Eye (tissue), 1 donor: ENCODE data around the gene CDC42EP1.
A peak's percentile ranks its signal among the peaks of the same experiment; 100 is the strongest.

Source experiments
- DNase-seq: peaks from one replicate; pipeline ENCODE4 v3.0.0-alpha.2; 2015

CDC42EP1 gene

DNA sequence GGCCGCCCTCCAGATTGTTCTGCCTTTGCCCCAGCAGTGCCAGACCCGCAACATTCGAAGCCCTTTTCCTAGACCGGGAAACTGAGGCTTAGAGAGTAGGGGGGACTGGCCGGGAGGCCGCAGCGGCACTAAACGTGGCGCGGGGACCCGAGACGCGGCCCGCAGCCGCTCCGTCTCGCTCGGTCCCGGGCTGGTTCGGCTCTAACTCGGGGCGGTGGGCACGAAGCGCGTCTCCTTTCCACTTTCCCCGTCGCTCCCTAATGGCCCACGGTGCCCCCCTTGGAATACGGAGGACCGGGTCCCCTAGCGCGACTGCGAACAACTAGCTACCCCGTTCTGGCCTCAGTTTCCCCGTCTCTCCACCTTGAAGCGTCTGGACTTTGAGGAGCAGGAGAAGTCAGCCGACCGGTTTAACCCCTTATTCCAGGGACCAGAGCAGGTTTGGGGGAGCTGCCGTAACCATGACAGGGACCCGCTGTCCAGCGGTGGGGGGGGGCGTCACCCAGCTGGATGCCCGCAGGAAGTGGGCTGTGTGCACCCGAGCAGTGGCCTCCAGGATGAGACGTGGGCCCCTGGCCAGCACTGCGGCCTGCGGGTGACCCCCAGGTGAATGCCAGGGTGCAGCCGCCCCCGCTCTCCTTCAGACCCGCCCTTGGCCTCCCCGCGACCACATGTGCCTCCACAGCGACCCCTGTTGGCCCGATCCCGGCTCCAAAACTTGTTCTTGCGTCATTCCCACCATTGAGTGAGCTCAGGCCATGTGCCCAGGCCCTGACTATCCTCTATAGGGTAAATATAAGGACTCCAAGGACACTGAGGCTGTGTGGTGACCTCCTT, 1.1 kb downstream of the CDC42EP1 start:
- peak; percentile 96 for DNase-seq

DNA sequence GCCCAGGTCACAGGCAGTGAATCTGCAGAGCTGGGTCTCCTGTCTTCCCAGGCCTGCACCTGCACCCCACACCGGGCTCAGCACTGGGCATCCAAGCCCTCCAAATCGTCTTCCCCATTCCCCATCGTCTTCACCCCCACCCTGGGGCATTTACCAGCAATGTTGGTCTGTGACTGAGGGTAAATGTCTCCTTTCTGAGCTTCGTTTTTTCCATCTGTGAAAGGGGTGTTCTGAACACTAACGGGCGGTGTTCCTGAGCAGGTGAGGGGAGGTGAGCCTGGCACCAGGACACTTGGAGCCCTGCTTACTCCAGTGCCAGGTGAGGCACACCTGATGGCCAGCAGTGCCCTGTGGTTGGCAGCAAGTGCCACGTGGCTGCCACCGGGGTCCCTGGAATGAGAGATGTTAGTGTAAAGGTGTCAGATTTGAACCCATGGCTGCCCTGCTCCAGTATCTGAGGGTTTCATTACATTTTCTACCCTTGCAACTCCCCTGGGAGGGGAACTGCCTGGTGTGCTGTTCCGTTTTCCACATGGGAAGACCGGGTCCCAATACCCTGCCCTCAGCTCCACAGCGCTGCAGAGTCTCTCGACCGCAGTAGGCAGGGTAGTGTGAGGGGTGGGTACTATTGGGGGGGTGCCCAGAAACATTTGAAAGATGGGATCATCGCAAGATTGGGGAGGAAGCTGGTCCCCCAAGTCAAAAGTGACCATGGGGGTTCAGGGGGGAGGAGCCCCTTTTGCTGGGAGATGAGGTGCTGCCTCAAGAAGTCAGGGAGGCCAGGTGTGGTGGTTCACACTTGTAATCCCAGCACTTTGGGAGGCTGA, 2.0 kb downstream of the CDC42EP1 start:
- no peak for DNase-seq

DNA sequence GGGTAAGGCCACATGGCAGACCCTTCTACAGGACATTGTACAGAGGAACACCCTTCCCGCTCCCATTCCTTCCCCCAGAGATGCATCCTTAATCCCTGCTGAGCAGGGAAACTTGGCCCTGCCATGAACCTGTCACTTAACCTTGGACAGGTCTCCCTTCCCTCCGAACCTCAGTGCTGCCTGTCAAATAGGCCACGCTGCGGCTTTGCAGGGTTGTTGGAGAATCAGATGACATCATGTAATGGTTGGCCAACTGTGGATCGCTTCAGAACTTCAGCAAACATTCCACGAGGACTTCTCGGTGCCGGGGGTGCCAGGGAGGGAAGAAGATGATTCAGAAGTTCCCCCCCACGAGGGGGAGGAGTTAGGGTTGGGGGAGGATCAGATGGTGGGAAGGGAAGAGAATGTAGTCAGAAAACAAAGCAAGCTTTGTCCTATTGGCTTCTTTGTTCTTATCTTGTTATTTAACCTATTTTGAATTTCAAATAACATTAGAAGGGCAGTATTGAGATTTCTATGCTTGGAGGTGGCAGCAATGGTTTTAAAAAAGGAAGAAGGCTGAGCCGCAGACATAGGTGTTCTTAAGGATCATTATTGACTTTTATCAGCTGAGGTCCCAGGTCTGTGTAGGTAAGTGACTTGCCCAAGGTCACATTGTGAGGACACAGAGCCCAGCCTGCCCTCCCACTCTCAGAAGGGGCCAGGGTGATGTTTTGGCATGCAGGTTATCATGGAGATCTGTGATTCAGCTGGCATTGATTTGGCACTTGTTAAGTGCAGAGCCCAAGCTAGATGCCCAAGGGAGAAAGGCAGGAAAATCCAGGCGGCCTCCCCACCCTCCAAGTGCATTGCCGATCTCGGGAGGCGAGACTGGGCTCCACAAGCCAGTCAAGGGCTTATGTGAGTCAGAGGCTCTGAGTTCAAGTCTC, 3.1 kb downstream of the CDC42EP1 start:
- DNase-seq = peak; percentile 50

DNA sequence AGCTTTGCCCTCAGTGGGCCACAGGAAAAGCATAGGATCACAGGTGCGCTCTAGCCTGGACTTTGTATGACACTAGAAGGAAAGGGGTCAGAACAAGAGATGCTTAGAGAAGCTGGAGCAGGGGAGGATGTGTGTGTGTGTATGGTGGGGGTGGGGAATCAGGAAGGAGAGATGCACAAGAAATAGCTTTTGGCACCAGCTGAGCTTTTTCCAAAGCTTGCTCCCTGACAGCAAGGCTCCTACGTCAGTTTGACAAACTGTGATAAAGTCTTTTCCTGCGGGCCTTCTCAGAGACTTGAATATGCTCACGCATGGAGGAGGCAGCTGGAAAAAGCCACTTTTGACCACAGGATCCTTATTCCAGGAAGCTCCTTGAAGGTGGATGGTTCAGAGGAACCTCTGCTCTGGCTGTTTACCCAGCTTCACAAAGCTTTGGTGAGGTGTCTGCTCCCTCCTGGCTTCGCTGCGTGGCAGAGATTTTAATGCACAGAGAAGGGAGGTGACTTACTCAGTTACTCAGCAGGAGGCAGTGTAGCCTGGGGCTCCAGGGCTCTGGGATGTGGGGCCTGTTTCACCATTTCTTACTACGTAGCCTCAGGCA, 3.9 kb downstream of the CDC42EP1 start:
- DNase-seq = no peak

DNA sequence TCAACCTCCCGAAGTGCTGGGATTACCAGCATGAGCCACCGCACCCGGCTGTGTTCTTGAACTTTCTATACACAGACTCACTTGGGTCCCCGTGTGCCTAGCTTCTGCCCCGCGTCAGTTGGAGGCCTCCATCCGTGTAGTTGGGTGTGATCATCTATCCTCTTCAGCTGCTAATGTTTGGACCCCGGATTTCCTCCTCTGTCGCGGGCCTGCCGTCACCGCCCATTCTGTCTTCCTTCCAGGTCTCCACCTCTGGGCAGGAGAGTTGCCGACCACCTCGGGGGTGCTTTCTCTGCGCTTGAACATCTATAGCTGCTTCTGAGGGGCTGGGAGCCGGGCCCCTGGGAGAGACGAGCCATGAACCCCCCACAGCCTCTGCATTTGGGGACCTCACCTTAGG, 5.5 kb downstream of the CDC42EP1 start:
- no peak for DNase-seq

DNA sequence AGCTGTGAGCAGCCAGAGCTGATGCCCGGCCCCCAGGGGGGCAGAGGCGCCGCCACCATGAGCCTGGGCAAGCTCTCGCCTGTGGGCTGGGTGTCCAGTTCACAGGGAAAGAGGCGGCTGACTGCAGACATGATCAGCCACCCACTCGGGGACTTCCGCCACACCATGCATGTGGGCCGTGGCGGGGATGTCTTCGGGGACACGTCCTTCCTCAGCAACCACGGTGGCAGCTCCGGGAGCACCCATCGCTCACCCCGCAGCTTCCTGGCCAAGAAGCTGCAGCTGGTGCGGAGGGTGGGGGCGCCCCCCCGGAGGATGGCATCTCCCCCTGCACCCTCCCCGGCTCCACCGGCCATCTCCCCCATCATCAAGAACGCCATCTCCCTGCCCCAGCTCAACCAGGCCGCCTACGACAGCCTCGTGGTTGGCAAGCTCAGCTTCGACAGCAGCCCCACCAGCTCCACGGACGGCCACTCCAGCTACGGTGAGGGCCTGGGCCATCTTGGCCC, 6.1 kb downstream of the CDC42EP1 start:
- no peak for DNase-seq

DNA sequence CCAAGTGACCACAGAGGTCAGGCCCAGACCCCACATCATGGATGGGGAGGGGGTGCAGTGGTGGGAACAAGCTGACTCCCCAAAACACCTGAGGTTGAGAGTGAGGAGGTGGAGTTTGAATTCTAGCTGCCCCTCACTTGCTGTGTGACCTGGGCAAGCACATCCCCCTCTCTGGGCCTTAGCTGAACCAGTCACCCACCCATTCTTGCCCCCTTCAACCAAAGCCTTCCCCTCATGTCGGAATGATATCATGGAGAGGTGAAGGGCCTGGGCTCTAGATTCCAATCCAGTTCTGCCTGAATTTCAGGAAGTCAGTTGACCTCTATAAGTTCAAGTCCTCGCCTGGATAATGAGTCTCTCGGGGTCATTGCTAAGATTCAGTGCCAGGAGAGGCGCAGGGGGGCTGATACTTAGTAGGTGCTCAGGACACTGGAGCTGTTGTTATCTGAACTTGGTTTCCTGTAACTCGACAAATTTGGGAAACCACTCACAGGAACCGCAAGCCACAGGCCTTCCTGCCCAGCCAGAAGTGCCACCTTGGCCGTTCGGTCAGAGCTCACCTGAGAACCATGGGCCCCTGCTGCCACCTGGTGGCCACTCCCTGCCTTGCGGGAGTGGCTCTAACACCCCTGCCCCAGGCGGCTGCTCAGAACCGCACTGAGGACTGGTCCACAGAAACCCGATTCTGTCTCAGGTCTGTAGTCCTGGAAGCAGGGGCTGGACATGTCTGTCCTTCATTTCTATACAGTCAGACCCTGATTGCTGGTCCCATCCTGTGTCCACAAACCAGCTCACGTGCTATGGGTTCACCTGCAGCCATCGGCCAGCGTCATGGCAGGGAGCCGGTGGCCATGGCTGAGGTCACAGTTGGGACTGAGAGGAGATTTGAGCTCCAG, 6.9 kb downstream of the CDC42EP1 start:
- DNase-seq = peak; percentile 88

DNA sequence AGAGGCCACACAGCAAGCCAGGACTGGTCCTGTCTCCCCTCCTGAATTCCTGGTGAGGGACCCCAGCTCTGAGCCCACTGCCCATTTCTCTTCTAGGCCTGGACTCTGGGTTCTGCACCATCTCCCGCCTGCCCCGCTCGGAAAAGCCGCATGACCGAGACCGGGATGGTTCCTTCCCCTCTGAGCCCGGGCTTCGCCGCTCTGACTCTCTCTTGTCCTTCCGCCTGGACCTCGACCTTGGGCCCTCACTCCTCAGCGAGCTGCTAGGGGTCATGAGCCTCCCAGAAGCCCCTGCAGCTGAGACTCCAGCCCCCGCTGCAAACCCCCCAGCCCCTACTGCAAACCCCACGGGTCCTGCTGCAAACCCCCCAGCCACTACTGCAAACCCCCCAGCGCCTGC, 7.7 kb downstream of the CDC42EP1 start:
- no peak for DNase-seq

DNA sequence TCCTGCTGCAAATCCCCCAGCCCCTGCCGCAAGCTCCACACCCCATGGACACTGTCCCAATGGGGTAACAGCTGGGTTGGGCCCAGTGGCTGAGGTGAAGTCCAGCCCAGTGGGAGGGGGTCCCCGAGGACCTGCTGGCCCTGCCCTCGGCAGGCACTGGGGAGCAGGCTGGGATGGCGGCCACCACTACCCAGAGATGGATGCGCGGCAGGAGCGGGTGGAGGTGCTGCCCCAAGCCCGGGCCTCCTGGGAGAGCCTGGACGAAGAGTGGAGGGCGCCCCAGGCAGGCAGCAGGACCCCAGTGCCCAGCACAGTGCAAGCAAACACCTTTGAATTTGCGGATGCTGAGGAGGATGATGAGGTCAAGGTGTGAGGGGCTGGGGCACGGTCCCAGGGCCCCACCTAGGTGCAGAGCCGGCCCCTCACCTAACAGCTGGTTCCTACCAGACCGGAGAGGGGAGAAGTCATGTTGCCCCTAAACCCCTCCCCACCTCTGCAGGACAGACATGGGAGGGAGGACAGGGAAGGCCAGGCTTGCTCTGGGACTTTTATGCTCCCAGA, 8.2 kb downstream of the CDC42EP1 start:
- DNase-seq = no peak

DNA sequence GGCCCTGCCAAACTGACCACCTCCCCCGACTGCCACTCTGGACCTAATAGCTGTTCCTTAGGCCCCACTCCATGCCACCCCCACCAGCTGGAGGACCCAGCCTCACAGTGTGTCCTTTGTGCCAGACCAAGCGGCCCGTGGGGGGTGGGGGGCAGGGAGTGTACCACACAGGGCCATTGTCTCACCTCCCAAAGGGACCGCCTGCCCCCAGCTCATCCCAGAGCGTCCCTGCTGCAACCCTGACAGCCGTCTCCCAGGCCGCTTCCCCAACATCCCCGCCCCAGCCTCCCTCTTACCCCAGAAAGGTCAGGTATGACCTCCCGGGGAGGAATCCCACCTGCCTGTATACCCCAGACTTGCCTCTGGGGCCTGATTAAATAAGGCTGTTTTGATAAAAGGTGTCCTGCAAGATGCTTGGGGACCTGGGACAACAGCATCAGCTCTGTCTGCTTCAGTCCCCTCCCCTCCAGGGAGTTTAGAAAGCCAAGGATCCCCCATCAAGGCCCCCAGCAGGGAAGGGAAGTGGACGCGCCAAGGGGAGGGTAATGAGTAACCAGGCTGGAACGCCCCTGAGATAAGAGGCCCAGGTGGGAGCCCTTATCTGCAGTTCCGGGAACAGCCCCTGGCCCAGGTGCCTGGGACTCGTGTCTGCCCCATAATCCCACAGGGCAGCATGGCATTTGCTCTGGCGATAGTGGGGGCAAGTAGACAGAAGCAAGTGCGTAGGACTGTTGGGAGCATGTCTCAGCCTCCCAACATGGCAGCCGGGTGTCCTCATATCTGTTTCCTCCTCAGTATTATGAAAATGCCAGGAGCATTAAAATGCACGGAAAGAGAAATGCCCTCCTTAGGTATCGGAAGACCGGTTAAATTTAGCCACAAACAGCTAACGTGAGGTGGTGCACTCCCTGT, 9.0 kb downstream of the CDC42EP1 start:
- DNase-seq = no peak

DNA sequence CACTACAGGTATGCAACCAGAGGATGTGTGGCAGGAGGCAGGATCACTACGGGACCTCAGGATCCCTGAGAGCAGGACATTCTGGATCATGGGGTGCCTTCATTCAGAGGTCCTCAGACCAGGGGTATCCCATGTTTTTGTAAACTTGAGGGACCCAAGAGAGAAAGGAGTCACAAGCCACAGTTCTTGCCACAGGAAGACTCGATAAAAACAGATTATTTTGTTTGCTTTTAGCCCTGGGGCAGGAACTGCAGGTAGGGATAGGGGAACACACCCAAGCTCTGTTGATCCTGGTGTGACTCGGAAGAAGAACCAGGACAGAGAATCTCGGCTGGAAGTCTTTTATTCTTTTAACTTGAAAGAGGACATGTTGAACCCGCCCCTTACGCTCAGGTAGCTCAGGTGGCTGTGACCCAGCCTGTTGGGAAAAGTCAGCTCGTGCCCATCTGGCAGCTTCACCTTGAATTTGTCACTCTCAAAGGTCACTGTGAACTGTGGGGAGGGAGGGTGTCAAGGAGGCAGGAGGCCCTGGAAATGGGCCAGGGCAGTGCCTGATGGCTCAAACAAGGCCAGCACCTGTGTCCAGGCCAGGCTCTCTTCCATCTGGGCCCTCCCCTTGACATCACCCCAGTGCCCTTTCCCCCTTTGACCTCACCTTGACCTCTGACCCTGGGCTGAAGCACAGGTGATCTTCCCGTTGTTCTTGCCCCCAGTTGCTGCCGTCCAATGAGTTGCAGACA, 9.8 kb downstream of the CDC42EP1 start:
- DNase-seq = no peak

DNA sequence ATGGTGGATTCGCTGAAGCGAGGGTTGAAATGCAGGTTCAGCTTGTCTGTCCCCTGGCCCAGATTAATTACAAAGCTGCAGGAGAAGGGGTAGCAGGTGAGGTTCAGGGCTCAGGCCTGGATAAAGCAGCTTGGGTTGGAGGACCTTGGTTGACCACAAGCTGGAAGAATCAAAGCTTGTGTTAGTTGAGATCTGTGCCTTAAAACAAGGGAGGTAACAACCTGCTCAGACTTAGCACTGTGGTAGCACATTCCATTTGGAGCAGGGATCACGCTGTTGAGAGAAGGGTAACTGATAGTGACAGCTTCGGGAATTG, 10.3 kb downstream of the CDC42EP1 start:
- DNase-seq = no peak

DNA sequence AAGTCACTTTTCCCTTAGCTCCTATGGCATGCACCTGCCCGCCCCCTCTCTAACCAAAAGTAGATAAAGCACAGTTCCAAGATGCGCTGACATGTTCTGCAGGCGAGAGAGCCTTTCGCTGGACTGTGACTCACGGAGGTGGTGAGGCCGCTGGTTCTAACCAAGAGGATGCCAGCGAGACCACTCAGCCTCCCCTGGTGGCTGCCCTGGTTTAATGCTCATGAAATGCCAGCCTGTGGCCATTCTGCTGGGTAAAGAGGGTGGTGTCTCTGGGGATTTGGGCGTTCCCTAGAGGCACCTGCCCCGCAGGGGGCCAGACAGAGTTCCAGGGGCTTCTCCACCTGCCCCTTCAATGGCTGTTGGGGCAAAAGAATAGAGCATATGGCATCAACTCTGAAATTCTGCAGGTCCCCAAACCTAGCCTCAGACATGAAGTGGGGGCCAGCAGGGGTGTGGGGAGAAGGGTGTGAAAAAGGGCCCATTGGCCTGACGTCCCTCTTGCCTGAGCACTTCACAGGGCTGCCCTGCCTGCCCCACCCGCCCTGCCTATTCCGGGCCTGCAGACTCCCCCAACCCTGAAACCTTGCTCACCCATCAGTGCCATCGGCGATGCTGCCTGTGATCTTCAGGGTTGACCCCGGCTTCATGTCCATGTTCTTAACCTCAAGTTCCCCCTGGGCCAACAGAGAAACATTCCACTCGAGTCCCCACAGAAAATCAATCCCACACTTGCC, 11.1 kb downstream of the CDC42EP1 start:
- no peak for DNase-seq

DNA sequence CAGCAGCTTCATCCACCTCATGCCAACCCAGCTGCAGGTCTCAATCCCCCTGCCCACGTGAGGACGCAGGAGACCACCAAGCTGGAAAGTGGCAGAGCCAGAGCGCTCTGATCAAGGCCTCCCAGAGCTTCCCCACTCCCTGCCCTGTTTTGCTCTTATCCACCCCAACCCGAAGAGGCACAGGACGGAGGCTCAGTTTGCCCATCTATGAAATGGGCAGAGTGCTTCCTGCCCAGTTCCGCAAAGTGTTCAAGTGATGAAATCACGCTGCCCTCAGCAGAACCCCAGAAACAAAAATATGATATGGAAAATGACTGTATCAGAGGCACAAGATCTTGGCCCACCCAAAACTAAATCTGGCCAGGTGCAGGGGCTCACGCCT, 11.7 kb downstream of the CDC42EP1 start:
- DNase-seq = no peak

DNA sequence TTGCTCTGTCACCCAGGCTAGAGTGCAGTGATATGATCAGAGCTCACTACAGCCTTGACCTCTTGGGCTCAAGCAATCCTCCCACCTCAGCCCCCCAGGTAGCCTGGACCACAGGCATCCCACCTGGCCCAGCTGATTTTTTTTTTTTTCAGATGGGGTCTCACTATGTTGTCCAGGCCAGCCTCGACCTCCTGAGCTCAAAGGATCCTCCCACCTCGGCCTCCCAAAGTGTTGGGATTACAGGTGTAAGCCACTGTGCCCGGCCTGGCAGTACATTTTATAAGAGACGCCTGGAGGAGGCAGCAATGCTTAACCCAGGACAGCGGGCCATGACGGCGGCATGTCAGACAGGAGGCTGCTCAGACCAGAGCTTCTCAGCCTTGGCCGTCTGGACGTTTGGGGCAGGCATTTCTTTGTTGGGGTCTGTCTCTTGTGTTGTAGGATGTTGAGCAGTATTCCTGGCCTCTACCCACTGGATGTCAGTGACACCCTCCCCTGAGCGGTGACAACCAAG, 15.3 kb downstream of the CDC42EP1 start:
- no peak for DNase-seq

DNA sequence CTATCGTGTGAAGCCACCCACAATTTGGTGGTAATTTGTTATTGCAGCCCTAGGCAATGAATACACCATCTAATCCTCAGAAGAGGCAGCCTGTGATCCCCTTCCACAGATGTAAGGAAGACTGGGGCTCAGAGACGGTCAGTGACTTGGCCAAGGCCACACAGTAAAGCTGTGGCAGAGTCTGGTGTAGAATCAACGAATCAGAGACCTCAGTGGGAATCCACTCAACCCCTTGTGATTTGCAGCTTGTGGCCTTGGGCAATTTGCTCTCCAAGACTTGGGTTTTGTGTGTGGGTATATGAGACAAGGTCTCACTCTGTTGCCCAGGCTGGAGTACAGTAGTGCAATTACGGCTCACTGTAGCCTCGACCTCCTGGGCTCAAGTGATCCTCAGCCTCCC, 17.7 kb downstream of the CDC42EP1 start:
- no peak for DNase-seq

DNA sequence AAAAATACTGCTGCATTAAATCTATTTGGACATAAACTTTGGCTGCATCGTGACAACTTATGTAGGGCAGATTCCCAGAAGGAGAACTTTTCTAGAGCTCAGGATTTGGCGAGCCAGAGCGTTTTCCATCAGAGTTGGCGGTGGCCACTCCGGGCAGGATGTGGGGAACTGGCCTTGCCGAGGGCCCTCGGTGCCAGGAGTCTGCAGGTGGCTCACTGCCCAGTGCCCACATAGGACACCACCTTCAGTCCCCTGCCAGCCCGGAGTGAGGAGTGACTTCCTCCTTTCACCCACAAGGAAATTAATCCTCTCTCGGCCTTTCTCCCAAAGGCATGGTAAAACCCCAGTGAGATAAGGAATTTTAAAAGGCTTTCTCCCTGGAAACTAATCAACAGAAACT, 21.2 kb downstream of the CDC42EP1 start:
- no peak for DNase-seq

DNA sequence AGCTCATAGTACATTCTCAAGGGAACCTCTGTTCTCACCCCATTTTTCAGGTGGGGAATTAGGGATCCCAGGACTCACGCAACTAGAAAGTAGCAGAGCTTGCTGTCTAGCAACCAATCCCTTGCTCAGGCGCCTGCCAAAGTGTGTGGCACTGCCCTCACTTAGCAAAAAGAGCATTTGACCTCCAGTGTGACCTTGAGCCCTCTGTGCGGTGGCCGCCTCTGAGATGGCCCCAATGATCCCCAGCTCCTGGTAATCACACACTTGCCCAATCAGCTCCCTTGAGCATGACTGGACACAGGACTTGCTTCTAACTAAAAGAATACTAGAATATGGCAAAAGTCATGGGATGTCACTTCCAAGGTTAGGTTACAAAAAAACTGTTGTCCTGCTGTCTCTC, 22.2 kb downstream of the CDC42EP1 start:
- DNase-seq = no peak
